ENCODE results near the gene FAM83C.

DNA sequence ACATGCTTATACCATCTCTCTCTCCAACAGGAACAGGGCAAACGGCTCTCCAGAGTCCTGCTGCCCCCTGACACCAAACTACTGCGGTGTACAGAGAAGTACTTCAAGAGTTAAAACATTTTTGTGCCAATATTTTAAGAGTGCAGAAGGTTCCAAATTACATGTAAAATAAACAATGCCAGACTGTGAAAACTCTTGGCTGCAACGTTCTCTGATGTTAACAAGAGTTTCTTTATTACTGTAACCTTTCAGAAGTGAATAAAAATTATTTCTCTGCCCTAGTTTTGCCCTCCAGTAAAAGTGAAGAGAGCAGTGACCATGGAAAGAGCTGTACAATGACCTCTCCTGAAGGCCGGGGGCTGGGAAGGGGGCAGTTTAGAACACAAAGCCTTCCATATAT, 41.4 kb upstream of the FAM83C start:
- TF ChIP-seq, protein P1, sequence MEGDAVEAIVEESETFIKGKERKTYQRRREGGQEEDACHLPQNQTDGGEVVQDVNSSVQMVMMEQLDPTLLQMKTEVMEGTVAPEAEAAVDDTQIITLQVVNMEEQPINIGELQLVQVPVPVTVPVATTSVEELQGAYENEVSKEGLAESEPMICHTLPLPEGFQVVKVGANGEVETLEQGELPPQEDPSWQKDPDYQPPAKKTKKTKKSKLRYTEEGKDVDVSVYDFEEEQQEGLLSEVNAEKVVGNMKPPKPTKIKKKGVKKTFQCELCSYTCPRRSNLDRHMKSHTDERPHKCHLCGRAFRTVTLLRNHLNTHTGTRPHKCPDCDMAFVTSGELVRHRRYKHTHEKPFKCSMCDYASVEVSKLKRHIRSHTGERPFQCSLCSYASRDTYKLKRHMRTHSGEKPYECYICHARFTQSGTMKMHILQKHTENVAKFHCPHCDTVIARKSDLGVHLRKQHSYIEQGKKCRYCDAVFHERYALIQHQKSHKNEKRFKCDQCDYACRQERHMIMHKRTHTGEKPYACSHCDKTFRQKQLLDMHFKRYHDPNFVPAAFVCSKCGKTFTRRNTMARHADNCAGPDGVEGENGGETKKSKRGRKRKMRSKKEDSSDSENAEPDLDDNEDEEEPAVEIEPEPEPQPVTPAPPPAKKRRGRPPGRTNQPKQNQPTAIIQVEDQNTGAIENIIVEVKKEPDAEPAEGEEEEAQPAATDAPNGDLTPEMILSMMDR (IDR thresholded peaks at IDR 0.05; ENCODE audit: poor library complexity) = no peak
- TF ChIP-seq EZH2phosphoT487 (IDR thresholded peaks at IDR 0.05; ENCODE audit: low read depth, severe bottlenecking, unreplicated experiment) = no peak
